ENCODE results near the gene OR2D2. TPM values are rescaled to one million over a fixed set of nuclear protein-coding genes. Genes with fewer than 3 reads are reported as not detected.

OR2D2 gene
- total RNA-seq, 3 donors from 2014 or later (not counting 1 experiment from before 2014, with no cell fraction given): not detected

GRCh38 chr11:6928916-6929315 lies 36.6 kb upstream of the OR2D2 start:
- Histone ChIP-seq H3K4me1 (ENCODE audit: control insufficient read depth, insufficient read depth, low read length) (peaks cover 9% of the 10 kb centered on the region), H3K9me3 (ENCODE audit: control insufficient read depth, insufficient read depth, low read length) (no peaks in the 10 kb centered on the region), H3K27ac (ENCODE audit: low read length) (no peak overlapping the region), H3K27me3 (ENCODE audit: control insufficient read depth, insufficient read depth, low read length) (peaks cover 5% of the 10 kb centered on the region), H3K4me3 (ENCODE audit: low read length) (no peak overlapping the region), H3K36me3 (ENCODE audit: control insufficient read depth, insufficient read depth, low read length) (no peaks in the 10 kb centered on the region)
- intact Hi-C loops (cut with micrococcal nuclease): no loop called here
- Mint-ChIP-seq H3K27me3 (ENCODE audit: low read depth in 2 of 2) (peaks cover 8 to 56% of the 10 kb centered on the region in 2 donors), H3K4me3 (no peak overlapping the region), H3K36me3 (no peaks in the 10 kb centered on the region), H3K27ac (no peak overlapping the region), H3K4me1 (peaks cover 17 to 22% of the 10 kb centered on the region in 2 donors), H3K9me3 (peaks cover 0 to 4% of the 10 kb centered on the region in 2 donors)
- ATAC-seq (no peak), DNase-seq (no peak)
- TF ChIP-seq CTCF (IDR thresholded peaks at IDR 0.05): no peak
- WGBS (ENCODE audit: insufficient coverage): 74% methylated on average over 4 of the region's 4 CpGs

GRCh38 chr11:6927030-6927617 lies 34.8 kb upstream of the OR2D2 start:
- Histone ChIP-seq H3K27ac (ENCODE audit: low read length) (no peak overlapping the region), H3K27me3 (ENCODE audit: control insufficient read depth, insufficient read depth, low read length) (peaks cover 5% of the 10 kb centered on the region), H3K4me3 (ENCODE audit: low read length) (peak overlapping the region; percentile 63), H3K9me3 (ENCODE audit: control insufficient read depth, insufficient read depth, low read length) (no peaks in the 10 kb centered on the region), H3K36me3 (ENCODE audit: control insufficient read depth, insufficient read depth, low read length) (no peaks in the 10 kb centered on the region), H3K4me1 (ENCODE audit: control insufficient read depth, insufficient read depth, low read length) (peaks cover 9% of the 10 kb centered on the region)
- H3K4me3 Mint-ChIP-seq: peak overlapping the region; percentile 64
- ATAC-seq: no peak
- 7% methylated on average over 10 of the region's 11 CpGs for WGBS (ENCODE audit: insufficient coverage)
- TF ChIP-seq CTCF (IDR thresholded peaks at IDR 0.05): no peak
- H3K27ac Mint-ChIP-seq: no peak overlapping the region
- H3K9me3 Mint-ChIP-seq: peaks cover 0 to 4% of the 10 kb centered on the region in 2 donors
- intact Hi-C loops (cut with micrococcal nuclease): no loop called here
- peaks cover 17 to 22% of the 10 kb centered on the region in 2 donors for H3K4me1 Mint-ChIP-seq
- DNase-seq: no peak
- H3K27me3 Mint-ChIP-seq (ENCODE audit: low read depth in 2 of 2): peaks cover 8 to 64% of the 10 kb centered on the region in 2 donors
- no peaks in the 10 kb centered on the region for H3K36me3 Mint-ChIP-seq

GRCh38 chr11:6926208-6927029 lies 34.1 kb upstream of the OR2D2 start, which contains the start of gene ZNF215:
Gene ZNF215, plus strand, starts transcription at chr11:6926426. Its CDS starts 5,847 bp downstream, at chr11:6932273.
- WGBS (ENCODE audit: insufficient coverage): 1% methylated on average over 60 of the region's 61 CpGs
- ATAC-seq: peak; percentile 48 to 78 (median 56)

More at GRCh38 chr11:6926208-6927029, 34.1 kb upstream of the OR2D2 start, which contains the start of gene ZNF215:
- Mint-ChIP-seq H3K4me3 (peak within 1 kb of the TSS; percentile 64), H3K4me1 (peaks cover 17 to 22% of the 10 kb centered on the region in 2 donors), H3K27me3 (ENCODE audit: low read depth in 2 of 2) (peaks cover 8 to 65% of the 10 kb centered on the region in 2 donors), H3K27ac (peak within 1 kb of the TSS in 1 of 2 donors; percentile 32), H3K9me3 (peaks cover 0 to 5% of the 10 kb centered on the region in 2 donors), H3K36me3 (no peaks in the 10 kb centered on the region)
- intact Hi-C loops (cut with micrococcal nuclease): no loop called here
- Histone ChIP-seq H3K27ac (ENCODE audit: low read length) (no peak within 1 kb of the TSS), H3K4me3 (ENCODE audit: low read length) (peak within 1 kb of the TSS; percentile 63), H3K9me3 (ENCODE audit: control insufficient read depth, insufficient read depth, low read length) (no peaks in the 10 kb centered on the region), H3K36me3 (ENCODE audit: control insufficient read depth, insufficient read depth, low read length) (no peaks in the 10 kb centered on the region), H3K4me1 (ENCODE audit: control insufficient read depth, insufficient read depth, low read length) (peaks cover 9% of the 10 kb centered on the region), H3K27me3 (ENCODE audit: control insufficient read depth, insufficient read depth, low read length) (peaks cover 5% of the 10 kb centered on the region)
- no peak for TF ChIP-seq CTCF (IDR thresholded peaks at IDR 0.05)
- DNase-seq: peak; percentile 16 to 21
